Mesenchymal stem cell (in vitro differentiated cells and primary cell): Measurements from ENCODE around the gene EPG5.

Source experiments
- DNase-seq: peaks from one replicate; pipeline ENCODE4 v3.0.0-alpha.2; 2013
- H2AFZ ChIP-seq: one replicate; pipeline ENCODE4 v1.6.1; 2013; ENCODE audit warnings: low read depth, mild to moderate bottlenecking, control low read depth, inconsistent platforms, low read length, moderate library complexity
- H2AK5ac ChIP-seq: 2 replicates; pipeline ENCODE4 v1.6.1; 2013; ENCODE audit warnings: low read length, moderate library complexity, mild to moderate bottlenecking, inconsistent platforms; ENCODE audit not compliant: severe bottlenecking
- H2BK120ac ChIP-seq: one replicate; pipeline ENCODE4 v1.6.1; 2013; ENCODE audit warnings: low read depth, mild to moderate bottlenecking, inconsistent platforms, low read length, moderate library complexity
- H2BK12ac ChIP-seq, 2 experiments: one replicate each; pipeline ENCODE4 v1.6.1; 2013; ENCODE audit warnings: inconsistent platforms in 2 of 2, low read length in 2 of 2, mild to moderate bottlenecking in 2 of 2, moderate library complexity in 2 of 2, control low read depth in 1 of 2
- H2BK15ac ChIP-seq: one replicate; pipeline ENCODE4 v1.6.1; 2013; ENCODE audit warnings: mild to moderate bottlenecking, low read depth, inconsistent platforms; ENCODE audit not compliant: poor library complexity, severe bottlenecking
- H2BK5ac ChIP-seq: 2 replicates; pipeline ENCODE4 v1.6.1; 2013; ENCODE audit warnings: low read depth, mild to moderate bottlenecking, low read length, control low read depth, inconsistent platforms; ENCODE audit not compliant: poor library complexity, severe bottlenecking
- H3K14ac ChIP-seq, 2 experiments: one replicate each; pipeline ENCODE4 v1.6.1; 2013; ENCODE audit warnings: inconsistent platforms in 2 of 2, low read length in 2 of 2, control low read depth in 1 of 2, mild to moderate bottlenecking in 1 of 2, moderate library complexity in 1 of 2
- H3K18ac ChIP-seq, 2 experiments: one replicate each; pipeline ENCODE4 v1.6.1; 2013; ENCODE audit warnings: inconsistent platforms in 2 of 2, low read length in 2 of 2, control low read depth in 1 of 2, low read depth in 1 of 2, mild to moderate bottlenecking in 1 of 2
- H3K23ac ChIP-seq, 2 experiments: one replicate each; pipeline ENCODE4 v1.6.1; 2013; ENCODE audit warnings: inconsistent platforms in 2 of 2, low read length in 2 of 2, mild to moderate bottlenecking in 2 of 2, moderate library complexity in 2 of 2, control low read depth in 1 of 2
- H3K27ac ChIP-seq: 2 replicates; pipeline ENCODE4 v1.5.1; 2013; ENCODE audit warnings: mild to moderate bottlenecking, moderate library complexity, low read length, control low read depth, inconsistent platforms; ENCODE audit not compliant: poor library complexity, severe bottlenecking
- H3K27me3 ChIP-seq, 2 experiments: 2 replicates each; pipeline versions ENCODE4 v1.6.1 to v1.7.0; 2013; ENCODE audit warnings: low read length in 2 of 2, mild to moderate bottlenecking in 2 of 2, moderate library complexity in 2 of 2, control low read depth in 1 of 2, inconsistent platforms in 1 of 2; ENCODE audit not compliant: control insufficient read depth in 1 of 2, insufficient read depth in 1 of 2
- H3K36me3 ChIP-seq, 2 experiments: 2 replicates each; pipeline versions ENCODE4 v1.6.1 to v1.7.0; 2013; ENCODE audit warnings: low read length in 2 of 2, control low read depth in 1 of 2, inconsistent platforms in 1 of 2, low read depth in 1 of 2, mild to moderate bottlenecking in 1 of 2; ENCODE audit not compliant: insufficient read depth in 2 of 2, control insufficient read depth in 1 of 2
- H3K4ac ChIP-seq, 2 experiments: one replicate each; pipeline ENCODE4 v1.6.1; 2013; ENCODE audit warnings: inconsistent platforms in 2 of 2, low read length in 2 of 2, mild to moderate bottlenecking in 2 of 2, moderate library complexity in 2 of 2, control low read depth in 1 of 2, low read depth in 1 of 2
- H3K4me1 ChIP-seq: 2 replicates; pipeline ENCODE4 v1.6.1; 2013; ENCODE audit warnings: low read depth, low read length, control low read depth; ENCODE audit not compliant: control insufficient read depth, insufficient read depth
- H3K4me2 ChIP-seq: 2 replicates; pipeline ENCODE4 v1.6.1; 2013; ENCODE audit warnings: low read length, mild to moderate bottlenecking, inconsistent platforms; ENCODE audit not compliant: poor library complexity, severe bottlenecking
- H3K4me3 ChIP-seq, 2 experiments: 2 replicates each; pipeline versions ENCODE4 v1.5.1 to v1.7.0; 2013; ENCODE audit warnings: low read length in 2 of 2, mild to moderate bottlenecking in 2 of 2, control low read depth in 1 of 2, low read depth in 1 of 2; ENCODE audit not compliant: insufficient read depth in 1 of 2
- H3K79me1 ChIP-seq: replicated peaks from 2 replicates; pipeline ENCODE4 v1.6.1; 2013; ENCODE audit warnings: mild to moderate bottlenecking, control low read depth, low read length, inconsistent platforms; ENCODE audit not compliant: poor library complexity, severe bottlenecking
- H3K9ac ChIP-seq: 2 replicates; pipeline ENCODE4 v1.7.0; 2013; ENCODE audit warnings: mild to moderate bottlenecking, low read length, moderate library complexity
- H3K9me3 ChIP-seq: 2 replicates; pipeline ENCODE4 v1.7.0; 2013; ENCODE audit warnings: mild to moderate bottlenecking, low read length; ENCODE audit not compliant: control insufficient read depth
- H4K8ac ChIP-seq: one replicate; pipeline ENCODE4 v1.6.1; 2013; ENCODE audit warnings: inconsistent platforms, mild to moderate bottlenecking, low read length, moderate library complexity
- H4K91ac ChIP-seq: one replicate; pipeline ENCODE4 v1.6.1; 2013; ENCODE audit warnings: mild to moderate bottlenecking, low read length, inconsistent platforms
- WGBS: methylation state at CpG from one replicate; pipeline ENCODE4 v1.1.7; 2013; ENCODE audit warnings: mixed read lengths; 5-methylcytosine and 5-hydroxymethylcytosine counted together

The EPG5 gene

GRCh38 chr18:45845410-45845809 is 121.7 kb downstream of the EPG5 start:
- Histone ChIP-seq H3K4me2 (no peak overlapping the region), H3K9me3 (no peaks in the 10 kb centered on the region), H3K36me3 (peaks cover 18 to 45% of the 10 kb centered on the region in 2 experiments), H3K4me1 (peaks cover 17% of the 10 kb centered on the region), H4K8ac (peak overlapping the region; percentile 93), H2BK12ac (peak overlapping the region; percentile 40 to 51), H2AFZ (no peak overlapping the region), H3K18ac (peak overlapping the region; percentile 58 to 73), H3K79me1 (peaks cover 7% of the 10 kb centered on the region), H3K4me3 (no peak overlapping the region), H2BK120ac (peak overlapping the region; percentile 75), H3K9ac (no peak overlapping the region), H2BK15ac (peak overlapping the region; percentile 62), H4K91ac (peak overlapping the region; percentile 84), H3K27me3 (no peaks in the 10 kb centered on the region), H3K4ac (peak overlapping the region; percentile 32 to 41), H3K14ac (peak overlapping the region in 1 of 2 experiments; percentile 8), H2AK5ac (no peak overlapping the region), H2BK5ac (no peak overlapping the region), H3K23ac (no peak overlapping the region), H3K27ac (no peak overlapping the region)
- WGBS, result 17% methylated on average over 8 of the region's 8 CpGs
- peak; percentile 79 for DNase-seq

DNA sequence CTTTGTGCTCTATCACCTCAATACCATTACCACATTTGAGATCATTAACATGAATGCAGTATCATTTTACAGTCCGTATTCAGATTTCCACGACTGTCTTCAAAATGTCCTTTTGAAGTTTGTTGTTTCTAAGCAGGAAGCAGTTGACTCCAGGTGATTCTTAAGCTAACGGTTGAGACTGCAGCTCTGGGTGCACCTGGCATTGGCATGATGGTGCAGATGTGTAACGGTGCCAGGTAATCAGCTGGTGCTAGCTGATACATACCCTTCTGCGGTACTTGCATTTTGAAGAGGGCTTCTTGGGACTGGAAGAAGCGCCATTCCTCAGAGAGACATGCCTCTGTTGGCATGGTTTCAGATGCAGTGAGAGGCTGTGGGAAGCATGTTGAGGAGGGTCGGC is 122.2 kb downstream of the EPG5 start:
- Histone ChIP-seq H3K79me1 (peaks cover 4% of the 10 kb centered on the region), H3K4me2 (no peak overlapping the region), H3K14ac (peak overlapping the region in 1 of 2 experiments; percentile 8), H3K9ac (no peak overlapping the region), H2BK5ac (no peak overlapping the region), H3K4me1 (peaks cover 20% of the 10 kb centered on the region), H2AFZ (no peak overlapping the region), H2BK120ac (no peak overlapping the region), H2AK5ac (no peak overlapping the region), H3K4me3 (no peak overlapping the region), H3K9me3 (no peaks in the 10 kb centered on the region), H3K27me3 (no peaks in the 10 kb centered on the region), H3K18ac (peak overlapping the region; percentile 58 to 73), H4K91ac (peak overlapping the region; percentile 84), H3K27ac (no peak overlapping the region), H4K8ac (peak overlapping the region; percentile 93), H3K4ac (peak overlapping the region in 1 of 2 experiments; percentile 41), H3K23ac (no peak overlapping the region), H3K36me3 (peaks cover 14 to 45% of the 10 kb centered on the region in 2 experiments), H2BK15ac (peak overlapping the region; percentile 62), H2BK12ac (peak overlapping the region; percentile 11 to 51)
- DNase-seq, result no peak
- WGBS, result 94% methylated on average over 7 of the region's 7 CpGs

DNA sequence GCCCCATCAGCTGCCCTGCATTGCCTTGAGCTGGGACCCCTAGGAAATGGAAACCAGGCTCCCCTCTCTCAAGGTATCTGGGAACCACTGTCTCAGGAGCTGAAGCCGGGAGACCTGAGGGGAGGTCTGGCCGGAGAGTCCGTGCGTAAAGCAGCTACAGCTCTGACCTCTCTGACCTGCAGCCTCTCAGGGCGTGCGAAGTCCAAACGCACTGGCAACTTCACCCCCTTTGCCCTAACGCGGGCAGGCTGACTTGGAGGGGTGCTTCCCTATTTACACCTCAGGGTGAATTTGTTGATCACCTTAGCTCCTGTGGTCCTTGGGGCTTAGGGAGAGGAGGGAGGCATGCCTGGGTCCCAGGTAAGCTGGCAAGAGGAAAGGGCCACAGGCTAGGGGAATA is 124.1 kb downstream of the EPG5 start:
- no peak overlapping the region for H3K9ac ChIP-seq
- no peak overlapping the region for H3K27ac ChIP-seq
- H3K27me3 ChIP-seq, result no peaks in the 10 kb centered on the region
- DNase-seq, result no peak
- H3K18ac ChIP-seq, result no peak overlapping the region
- no peak overlapping the region for H2AFZ ChIP-seq
- no peak overlapping the region for H4K8ac ChIP-seq
- no peak overlapping the region for H3K4me2 ChIP-seq
- H2AK5ac ChIP-seq, result peak overlapping the region; percentile 27
- H3K4me3 ChIP-seq, result no peak overlapping the region
- H3K4me1 ChIP-seq, result peaks cover 24% of the 10 kb centered on the region
- no peak overlapping the region for H3K23ac ChIP-seq
- H3K4ac ChIP-seq, result no peak overlapping the region
- no peak overlapping the region for H4K91ac ChIP-seq
- no peak overlapping the region for H2BK5ac ChIP-seq
- H3K9me3 ChIP-seq, result no peaks in the 10 kb centered on the region
- peak overlapping the region; percentile 9 for H2BK15ac ChIP-seq
- H3K79me1 ChIP-seq, result peaks cover 10% of the 10 kb centered on the region
- WGBS, result 93% methylated on average over 9 of the region's 9 CpGs
- H2BK120ac ChIP-seq, result no peak overlapping the region
- peak overlapping the region in 1 of 2 experiments; percentile 15 for H2BK12ac ChIP-seq
- H3K14ac ChIP-seq, result no peak overlapping the region
- H3K36me3 ChIP-seq, result peaks cover 3 to 41% of the 10 kb centered on the region in 2 experiments

DNA sequence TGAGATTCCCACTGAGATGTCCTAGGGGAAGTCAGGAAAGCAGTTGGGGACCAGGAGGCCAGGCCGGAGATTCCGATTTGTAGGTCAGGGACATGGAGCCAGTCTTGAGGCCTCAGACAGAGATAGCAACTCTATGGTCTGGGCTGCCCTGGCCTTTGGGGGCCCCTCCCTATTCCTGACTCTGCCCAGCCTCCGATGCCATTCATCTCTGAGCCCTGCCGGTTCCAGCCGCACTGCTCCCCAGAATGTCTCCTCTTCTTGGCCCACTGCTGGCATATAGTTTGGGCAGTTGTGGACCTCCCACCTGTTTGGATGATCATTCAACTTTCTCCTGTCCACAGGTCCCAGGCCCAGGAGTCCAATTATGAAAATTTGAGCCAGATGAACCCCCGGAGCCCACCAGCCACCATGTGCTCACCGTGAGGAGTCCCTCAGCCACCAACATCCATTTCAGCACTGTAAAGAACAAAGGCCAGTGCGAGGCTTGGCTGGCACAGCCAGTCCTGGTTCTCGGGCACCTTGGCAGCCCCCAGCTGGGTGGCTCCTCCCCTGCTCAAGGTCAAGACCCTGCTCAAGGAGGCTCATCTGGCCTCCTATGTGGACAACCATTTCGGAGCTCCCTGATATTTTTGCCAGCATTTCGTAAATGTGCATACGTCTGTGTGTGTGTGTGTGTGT is 125.2 kb downstream of the EPG5 start:
- no peak overlapping the region for H4K8ac ChIP-seq
- H3K14ac ChIP-seq, result no peak overlapping the region
- WGBS, result 94% methylated on average over 12 of the region's 12 CpGs
- H2AFZ ChIP-seq, result no peak overlapping the region
- peaks cover 14% of the 10 kb centered on the region for H3K79me1 ChIP-seq
- no peak overlapping the region for H3K18ac ChIP-seq
- peaks cover 3 to 46% of the 10 kb centered on the region in 2 experiments for H3K36me3 ChIP-seq
- no peak overlapping the region for H3K23ac ChIP-seq
- H2BK5ac ChIP-seq, result no peak overlapping the region
- no peak overlapping the region for H2BK120ac ChIP-seq
- DNase-seq, result no peak
- no peak overlapping the region for H3K9ac ChIP-seq
- H4K91ac ChIP-seq, result no peak overlapping the region
- H3K4ac ChIP-seq, result no peak overlapping the region
- no peak overlapping the region for H3K4me3 ChIP-seq
- H3K27ac ChIP-seq, result no peak overlapping the region
- H2BK15ac ChIP-seq, result peak overlapping the region; percentile 21
- no peak overlapping the region for H2BK12ac ChIP-seq
- H3K4me1 ChIP-seq, result peaks cover 32% of the 10 kb centered on the region
- H3K9me3 ChIP-seq, result no peaks in the 10 kb centered on the region
- no peaks in the 10 kb centered on the region for H3K27me3 ChIP-seq
- H3K4me2 ChIP-seq, result no peak overlapping the region
- no peak overlapping the region for H2AK5ac ChIP-seq
